Endodermal cell (in vitro differentiated cells): ENCODE measurements around the gene UBLCP1. TPM values are rescaled to one million over a fixed set of nuclear protein-coding genes. Genes with fewer than 3 reads are reported as not detected.

ENCODE experiments used
- DNase-seq: peaks from one replicate; pipeline ENCODE4 v3.0.0-alpha.2; 2017
- H3K27ac ChIP-seq: 2 replicates; pipeline ENCODE4 v1.5.1; 2013; ENCODE audit warnings: mild to moderate bottlenecking, low read depth, low read length, moderate library complexity
- H3K27me3 ChIP-seq: 2 replicates; pipeline ENCODE4 v1.6.1; 2013; ENCODE audit warnings: mild to moderate bottlenecking, low read length, moderate library complexity; ENCODE audit not compliant: insufficient read depth, control insufficient read depth, poor library complexity, severe bottlenecking
- H3K36me3 ChIP-seq: 2 replicates; pipeline ENCODE4 v1.7.0; 2013; ENCODE audit warnings: mild to moderate bottlenecking, low read length, moderate library complexity; ENCODE audit not compliant: control insufficient read depth, insufficient read depth
- H3K4me1 ChIP-seq: one replicate; pipeline ENCODE4 v1.7.0; 2013; ENCODE audit warnings: low read length; ENCODE audit not compliant: control insufficient read depth, insufficient read depth
- H3K4me3 ChIP-seq: 2 replicates; pipeline ENCODE4 v1.5.1; 2013; ENCODE audit warnings: mild to moderate bottlenecking, low read length, moderate library complexity
- H3K9ac ChIP-seq: 2 replicates; pipeline ENCODE4 v1.6.1; 2013; ENCODE audit warnings: mild to moderate bottlenecking, low read length, moderate library complexity; ENCODE audit not compliant: poor library complexity, severe bottlenecking; ENCODE audit errors: extremely low read depth
- H3K9me3 ChIP-seq: 2 replicates; pipeline ENCODE4 v1.6.1; 2013; ENCODE audit warnings: mild to moderate bottlenecking, low read length, moderate library complexity; ENCODE audit not compliant: control insufficient read depth
- H3K27ac Mint-ChIP-seq: 2 replicates; pipeline ENCODE4 v1.8.0; 2020; ENCODE audit warnings: mixed read lengths
- H3K27me3 Mint-ChIP-seq: 2 replicates; pipeline ENCODE4 v1.8.0; 2021; ENCODE audit warnings: mild to moderate bottlenecking, mixed read lengths; ENCODE audit not compliant: insufficient read depth
- H3K36me3 Mint-ChIP-seq: 2 replicates; pipeline ENCODE4 v1.8.0; 2020; ENCODE audit warnings: low read depth, mixed read lengths
- H3K4me1 Mint-ChIP-seq: 2 replicates; pipeline ENCODE4 v1.8.0; 2020; ENCODE audit warnings: mixed read lengths
- H3K4me3 Mint-ChIP-seq: 2 replicates; pipeline ENCODE4 v1.8.0; 2020; ENCODE audit warnings: mild to moderate bottlenecking, moderate library complexity, mixed read lengths
- H3K9me3 Mint-ChIP-seq: 2 replicates; pipeline ENCODE4 v1.8.0; 2020; ENCODE audit warnings: mild to moderate bottlenecking, mixed read lengths
- WGBS, 2 experiments: methylation state at CpG; one replicate each; pipeline versions ENCODE4 v1.1.5 to v1.1.7; 2013; ENCODE audit warnings: missing lambda C conversion rate in 2 of 2, mixed read lengths in 1 of 2; ENCODE audit not compliant: insufficient coverage in 1 of 2, insufficient read length in 1 of 2; 5-methylcytosine and 5-hydroxymethylcytosine counted together
- total RNA-seq, 2 donors: library from RNA; stranded (reverse); fragmentation: NEBNext Ultra II Directional in 1 of 2; extraction: Animal tissue kit (Norgen Biotek cat#: 25700) in 1 of 2; gene quantifications; 2 replicates in 1 of 2; 3 replicates in 1 of 2; pipeline ENCODE4 v1.2.1, GENCODE V29; 2021
- TF ChIP-seq, protein P1 (sequence below): fragments of 200-600 bp; sonication (generic); conservative IDR thresholded peaks from 2 replicates; pipeline ENCODE4 v1.5.0; 2021; ENCODE audit warnings: antibody characterized with exemption, mild to moderate bottlenecking

Gene UBLCP1
- total RNA-seq, 2 donors from 2014 or later, result 38.0 to 44.4 TPM

DNA sequence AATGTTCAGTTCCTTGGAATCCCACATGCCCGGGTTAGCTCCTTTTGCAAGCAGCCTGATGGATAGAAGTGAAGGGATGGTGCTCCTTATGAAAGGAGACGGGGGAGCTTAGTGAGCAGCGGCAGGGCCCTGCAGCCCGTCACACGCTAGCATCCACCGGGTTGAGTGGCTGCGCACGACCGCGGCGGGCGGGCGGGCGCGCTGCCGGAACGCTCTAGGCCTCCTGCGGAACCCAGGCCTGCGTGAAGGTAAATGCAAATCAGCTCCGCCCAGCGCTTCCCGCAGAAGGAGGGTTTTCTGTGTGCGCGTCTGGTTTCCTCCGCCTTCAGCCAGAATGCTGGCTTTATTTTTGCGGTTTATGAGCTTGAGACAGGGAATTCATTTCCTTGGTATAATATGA, 47.4 kb downstream of the UBLCP1 start:
- 18 to 19% methylated on average over 14 to 26 of the region's 26 CpGs for WGBS, 2 experiments
- TF ChIP-seq, protein P1, sequence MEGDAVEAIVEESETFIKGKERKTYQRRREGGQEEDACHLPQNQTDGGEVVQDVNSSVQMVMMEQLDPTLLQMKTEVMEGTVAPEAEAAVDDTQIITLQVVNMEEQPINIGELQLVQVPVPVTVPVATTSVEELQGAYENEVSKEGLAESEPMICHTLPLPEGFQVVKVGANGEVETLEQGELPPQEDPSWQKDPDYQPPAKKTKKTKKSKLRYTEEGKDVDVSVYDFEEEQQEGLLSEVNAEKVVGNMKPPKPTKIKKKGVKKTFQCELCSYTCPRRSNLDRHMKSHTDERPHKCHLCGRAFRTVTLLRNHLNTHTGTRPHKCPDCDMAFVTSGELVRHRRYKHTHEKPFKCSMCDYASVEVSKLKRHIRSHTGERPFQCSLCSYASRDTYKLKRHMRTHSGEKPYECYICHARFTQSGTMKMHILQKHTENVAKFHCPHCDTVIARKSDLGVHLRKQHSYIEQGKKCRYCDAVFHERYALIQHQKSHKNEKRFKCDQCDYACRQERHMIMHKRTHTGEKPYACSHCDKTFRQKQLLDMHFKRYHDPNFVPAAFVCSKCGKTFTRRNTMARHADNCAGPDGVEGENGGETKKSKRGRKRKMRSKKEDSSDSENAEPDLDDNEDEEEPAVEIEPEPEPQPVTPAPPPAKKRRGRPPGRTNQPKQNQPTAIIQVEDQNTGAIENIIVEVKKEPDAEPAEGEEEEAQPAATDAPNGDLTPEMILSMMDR, result no peak
- H3K4me3 ChIP-seq, result peak overlapping the region; percentile 38

DNA sequence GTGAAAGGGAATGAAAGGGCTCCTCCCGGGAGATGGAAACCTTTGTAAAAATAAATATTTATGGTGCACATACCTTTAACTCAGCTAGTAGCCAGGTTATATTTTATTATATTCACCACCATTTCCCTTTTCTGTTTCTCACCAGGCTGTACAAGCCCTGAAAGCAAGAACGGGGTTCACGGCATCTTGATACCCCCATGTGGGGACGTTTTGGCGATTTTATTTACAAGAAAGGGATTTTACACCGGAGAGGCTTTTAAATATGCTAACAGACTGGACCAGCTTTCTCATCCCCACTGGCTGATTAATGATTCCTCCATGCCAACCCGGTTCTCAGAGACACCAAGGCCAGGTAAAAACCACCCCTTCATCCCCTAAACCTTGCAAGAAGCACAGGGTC, 48.0 kb downstream of the UBLCP1 start:
- Histone ChIP-seq H3K27me3 (peaks cover 50% of the 10 kb centered on the region), H3K36me3 (no peaks in the 10 kb centered on the region), H3K27ac (no peak overlapping the region), H3K4me1 (no peaks in the 10 kb centered on the region), H3K4me3 (peak overlapping the region; percentile 38), H3K9me3 (no peaks in the 10 kb centered on the region), H3K9ac (no peak overlapping the region)
- Mint-ChIP-seq H3K9me3 (no peaks in the 10 kb centered on the region), H3K36me3 (no peaks in the 10 kb centered on the region), H3K27ac (no peak overlapping the region), H3K4me1 (peaks cover 7% of the 10 kb centered on the region), H3K4me3 (peak overlapping the region; percentile 46), H3K27me3 (peaks cover 52% of the 10 kb centered on the region)
- TF ChIP-seq, protein P1, result no peak
- WGBS, 2 experiments, result 76% methylated on average over 7 of the region's 7 CpGs; no CpG with 5 or more reads in 1 of the 2 experiments
- DNase-seq, result no peak

More for the DNA sequence above, 47.4 kb downstream of the UBLCP1 start:
- DNase-seq, result peak; percentile 81
- peaks cover 52% of the 10 kb centered on the region for H3K27me3 Mint-ChIP-seq
- no peaks in the 10 kb centered on the region for H3K9me3 Mint-ChIP-seq
- Histone ChIP-seq H3K36me3 (no peaks in the 10 kb centered on the region), H3K27ac (no peak overlapping the region), H3K4me1 (no peaks in the 10 kb centered on the region), H3K27me3 (peaks cover 50% of the 10 kb centered on the region), H3K9me3 (no peaks in the 10 kb centered on the region), H3K9ac (no peak overlapping the region)
- H3K27ac Mint-ChIP-seq, result no peak overlapping the region
- H3K4me3 Mint-ChIP-seq, result peak overlapping the region; percentile 46
- no peaks in the 10 kb centered on the region for H3K36me3 Mint-ChIP-seq
- H3K4me1 Mint-ChIP-seq, result peaks cover 7% of the 10 kb centered on the region

DNA sequence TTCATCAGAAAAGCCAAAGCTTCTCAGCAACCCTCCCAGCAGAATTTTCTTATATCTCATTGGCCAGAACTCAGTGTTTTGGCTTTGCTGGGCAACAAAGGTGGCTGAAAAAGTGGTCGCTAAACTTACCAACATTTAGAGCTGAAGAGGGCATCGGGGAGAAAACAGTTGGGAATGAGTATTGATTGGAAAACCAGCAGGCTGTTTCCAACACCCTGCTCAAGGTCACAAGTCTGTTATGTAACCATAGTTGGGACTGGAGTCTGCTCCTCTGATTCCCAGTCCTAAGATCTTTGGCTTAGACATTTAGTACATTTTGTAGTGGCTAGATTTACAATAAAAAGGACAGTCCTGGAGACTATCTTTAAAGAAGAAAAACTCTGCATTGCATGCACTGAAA, 50.1 kb downstream of the UBLCP1 start:
- WGBS, 2 experiments, result 86 to 88% methylated on average over 1 to 2 of the region's 2 CpGs
- peaks cover 7% of the 10 kb centered on the region for H3K4me1 Mint-ChIP-seq
- no peaks in the 10 kb centered on the region for H3K36me3 Mint-ChIP-seq
- H3K4me3 Mint-ChIP-seq, result no peak overlapping the region
- Histone ChIP-seq H3K27me3 (peaks cover 43% of the 10 kb centered on the region), H3K9me3 (no peaks in the 10 kb centered on the region), H3K4me3 (no peak overlapping the region), H3K9ac (no peak overlapping the region), H3K4me1 (no peaks in the 10 kb centered on the region), H3K27ac (no peak overlapping the region), H3K36me3 (no peaks in the 10 kb centered on the region)
- no peaks in the 10 kb centered on the region for H3K9me3 Mint-ChIP-seq
- H3K27ac Mint-ChIP-seq, result no peak overlapping the region
- DNase-seq, result no peak
- TF ChIP-seq, protein P1, result no peak
- H3K27me3 Mint-ChIP-seq, result peaks cover 44% of the 10 kb centered on the region
